Vagina (tissue), 2 donors: ENCODE results near the gene DPYD.

Experiments
- POLR2A ChIP-seq, 2 donors: fragments of 450-650 bp; IDR thresholded peaks; one replicate each; pipeline ENCODE4 v1.6.1; 2017; ENCODE audit warnings: antibody characterized with exemption in 2 of 2, mild to moderate bottlenecking in 2 of 2, moderate library complexity in 2 of 2
- POLR2AphosphoS5 ChIP-seq, 2 donors: sonication (generic); formaldehyde crosslinking; IDR thresholded peaks; one replicate each; pipeline ENCODE4 v1.9.0; 2017; ENCODE audit warnings: antibody characterized with exemption in 2 of 2, mild to moderate bottlenecking in 2 of 2, low read depth in 1 of 2; ENCODE audit not compliant: insufficient read depth in 1 of 2
- TF ChIP-seq, protein P1 (sequence below), 3 experiments: fragments of 450-650 bp in 2 of 3; fragments of 200-600 bp in 1 of 3; sonication (generic) in 1 of 3; IDR thresholded peaks; one replicate each; pipeline ENCODE4 v1.5.1; 2017 to 2019; ENCODE audit warnings: antibody characterized with exemption in 3 of 3, mild to moderate bottlenecking in 2 of 3, moderate library complexity in 2 of 3

DNA sequence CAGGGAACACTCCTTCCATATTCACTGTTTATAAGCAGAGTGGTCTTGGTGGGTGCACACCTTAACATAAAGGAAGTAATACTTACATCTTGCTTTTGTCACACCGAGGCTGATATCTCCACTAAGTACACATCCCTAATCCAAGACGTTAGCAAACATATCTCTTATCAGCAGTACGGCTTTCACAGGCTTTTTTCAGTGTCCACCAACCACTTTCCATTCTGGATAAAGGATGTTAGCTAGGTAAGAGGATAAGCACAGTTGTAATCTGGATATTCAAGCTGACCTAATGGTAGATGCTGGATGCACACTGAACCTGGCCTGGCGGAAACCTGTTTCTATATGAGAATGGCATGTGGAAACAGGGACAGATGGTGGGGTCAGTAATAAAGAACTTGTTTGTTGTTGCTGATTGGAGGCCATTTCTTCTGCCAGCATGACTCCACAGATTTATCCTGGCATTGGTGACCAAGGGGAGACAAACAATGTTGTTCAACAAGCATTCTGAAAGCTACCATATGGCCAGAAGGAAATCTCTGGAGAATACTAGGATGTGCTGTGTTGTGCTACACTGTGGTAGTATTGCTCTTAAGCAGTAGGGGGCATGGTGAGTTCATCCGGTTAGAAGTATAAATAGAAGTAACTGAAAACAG, 782.8 kb downstream of the DPYD start:
- TF ChIP-seq POLR2A (IDR thresholded peaks at IDR 0.05) = no peak
- TF ChIP-seq, protein P1, sequence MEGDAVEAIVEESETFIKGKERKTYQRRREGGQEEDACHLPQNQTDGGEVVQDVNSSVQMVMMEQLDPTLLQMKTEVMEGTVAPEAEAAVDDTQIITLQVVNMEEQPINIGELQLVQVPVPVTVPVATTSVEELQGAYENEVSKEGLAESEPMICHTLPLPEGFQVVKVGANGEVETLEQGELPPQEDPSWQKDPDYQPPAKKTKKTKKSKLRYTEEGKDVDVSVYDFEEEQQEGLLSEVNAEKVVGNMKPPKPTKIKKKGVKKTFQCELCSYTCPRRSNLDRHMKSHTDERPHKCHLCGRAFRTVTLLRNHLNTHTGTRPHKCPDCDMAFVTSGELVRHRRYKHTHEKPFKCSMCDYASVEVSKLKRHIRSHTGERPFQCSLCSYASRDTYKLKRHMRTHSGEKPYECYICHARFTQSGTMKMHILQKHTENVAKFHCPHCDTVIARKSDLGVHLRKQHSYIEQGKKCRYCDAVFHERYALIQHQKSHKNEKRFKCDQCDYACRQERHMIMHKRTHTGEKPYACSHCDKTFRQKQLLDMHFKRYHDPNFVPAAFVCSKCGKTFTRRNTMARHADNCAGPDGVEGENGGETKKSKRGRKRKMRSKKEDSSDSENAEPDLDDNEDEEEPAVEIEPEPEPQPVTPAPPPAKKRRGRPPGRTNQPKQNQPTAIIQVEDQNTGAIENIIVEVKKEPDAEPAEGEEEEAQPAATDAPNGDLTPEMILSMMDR (IDR thresholded peaks at IDR 0.05) = peak in 2 of 3 experiments; percentile 33 to 35
- no peak for TF ChIP-seq POLR2AphosphoS5 (IDR thresholded peaks at IDR 0.05; ENCODE audit: insufficient read depth in 1 of 2, low read depth in 1 of 2)
